HEK293 (cell line): Measurements from ENCODE around the gene FTO.

Source experiments
- CTCF ChIA-PET: fragments of 350-600 bp; formaldehyde crosslinking; extraction: SDS; loops from one replicate; lab custom pipeline; 2021; ENCODE audit warnings: antibody characterized with exemption; lab: Yijun Ruan, JAX
- POLR2A ChIA-PET: fragments of 300-600 bp; formaldehyde crosslinking; extraction: SDS; loops from one replicate; lab custom pipeline; 2020; ENCODE audit warnings: antibody characterized with exemption, inconsistent platforms; lab: Yijun Ruan, JAX
- H3K27ac ChIP-seq: fragments of 200-500 bp; sonication (Bioruptor generic); 2 replicates; pipeline ENCODE4 v1.5.1; 2014; ENCODE audit warnings: low read depth, low read length, control low read depth, inconsistent platforms; ENCODE audit errors: extremely low read depth
- H3K36me3 ChIP-seq, 2 experiments: fragments of 200-500 bp in 1 of 2; sonication (Bioruptor generic) in 1 of 2; 1 replicate in 1 of 2; 2 replicates in 1 of 2; pipeline ENCODE4 v1.5.1; 2014 to 2017; ENCODE audit warnings: inconsistent platforms in 2 of 2, low read length in 2 of 2; ENCODE audit not compliant: control insufficient read depth in 2 of 2, insufficient read depth in 1 of 2
- H3K4me1 ChIP-seq: fragments of 200-500 bp; sonication (Bioruptor generic); 2 replicates; pipeline ENCODE4 v1.5.1; 2014; ENCODE audit warnings: mild to moderate bottlenecking, low read length, inconsistent platforms; ENCODE audit not compliant: control insufficient read depth, insufficient read depth
- H3K4me3 ChIP-seq: 2 replicates; pipeline ENCODE4 v1.5.1; 2011; ENCODE audit warnings: low read depth, mild to moderate bottlenecking, control low read depth, low read length, moderate library complexity
- H3K9me3 ChIP-seq: fragments of 200-500 bp; sonication (Bioruptor generic); 2 replicates; pipeline ENCODE4 v1.5.1; 2014; ENCODE audit warnings: low read depth, low read length, inconsistent platforms; ENCODE audit not compliant: control insufficient read depth, insufficient read depth
- GFI1B ChIP-seq: fragments of 450-650 bp; formaldehyde crosslinking; IDR thresholded peaks from 2 replicates; pipeline ENCODE4 v1.5.1; 2016; ENCODE audit warnings: missing biosample characterization, missing genetic modification characterization
- KLF17 ChIP-seq: fragments of 450-650 bp; formaldehyde crosslinking; IDR thresholded peaks from 2 replicates; pipeline ENCODE4 v1.5.1; 2016; ENCODE audit warnings: missing biosample characterization, missing genetic modification characterization
- KLF9 ChIP-seq: fragments of 450-650 bp; formaldehyde crosslinking; IDR thresholded peaks from 2 replicates; pipeline ENCODE4 v1.5.1; 2016; ENCODE audit warnings: missing biosample characterization, missing genetic modification characterization, low read depth
- MYNN ChIP-seq: fragments of 450-650 bp; formaldehyde crosslinking; IDR thresholded peaks from 2 replicates; pipeline ENCODE4 v1.5.1; 2016; ENCODE audit warnings: missing biosample characterization, missing genetic modification characterization, borderline replicate concordance
- YY2 ChIP-seq: fragments of 450-650 bp; formaldehyde crosslinking; IDR thresholded peaks from 2 replicates; pipeline ENCODE4 v1.5.1; 2016; ENCODE audit warnings: missing biosample characterization, missing genetic modification characterization
- ZBTB1 ChIP-seq: fragments of 450-650 bp; formaldehyde crosslinking; IDR thresholded peaks from 2 replicates; pipeline ENCODE4 v1.5.1; 2016; ENCODE audit warnings: missing biosample characterization, missing genetic modification characterization
- ZBTB11 ChIP-seq: fragments of 450-650 bp; formaldehyde crosslinking; conservative IDR thresholded peaks from 2 replicates; pipeline ENCODE4 v1.5.1; 2016; ENCODE audit warnings: low read depth, missing biosample characterization, missing genetic modification characterization
- ZBTB6 ChIP-seq: fragments of 450-650 bp; formaldehyde crosslinking; IDR thresholded peaks from 2 replicates; pipeline ENCODE4 v1.5.1; 2017; ENCODE audit warnings: missing biosample characterization, missing genetic modification characterization
- ZNF146 ChIP-seq: fragments of 450-650 bp; formaldehyde crosslinking; IDR thresholded peaks from 2 replicates; pipeline ENCODE4 v1.5.1; 2016; ENCODE audit warnings: missing biosample characterization, missing genetic modification characterization
- ZNF148 ChIP-seq: fragments of 450-650 bp; formaldehyde crosslinking; IDR thresholded peaks from 2 replicates; pipeline ENCODE4 v1.5.0; 2017; ENCODE audit warnings: missing biosample characterization, missing genetic modification characterization, borderline replicate concordance
- ZNF223 ChIP-seq: fragments of 450-650 bp; formaldehyde crosslinking; IDR thresholded peaks from 2 replicates; pipeline ENCODE4 v1.5.1; 2016; ENCODE audit warnings: missing biosample characterization, missing genetic modification characterization
- ZNF24 ChIP-seq: fragments of 450-650 bp; formaldehyde crosslinking; IDR thresholded peaks from 2 replicates; pipeline ENCODE4 v1.5.1; 2016; ENCODE audit warnings: missing biosample characterization, missing genetic modification characterization
- ZNF629 ChIP-seq: fragments of 450-650 bp; formaldehyde crosslinking; IDR thresholded peaks from 2 replicates; pipeline ENCODE4 v1.5.1; 2017; ENCODE audit warnings: missing biosample characterization, missing genetic modification characterization
- ZNF645 ChIP-seq: fragments of 450-650 bp; formaldehyde crosslinking; IDR thresholded peaks from 2 replicates; pipeline ENCODE4; 2016; ENCODE audit warnings: missing biosample characterization, missing genetic modification characterization
- ZNF658 ChIP-seq: fragments of 450-650 bp; formaldehyde crosslinking; IDR thresholded peaks from 2 replicates; pipeline ENCODE4; 2016; ENCODE audit warnings: missing biosample characterization, missing genetic modification characterization
- ZNF664 ChIP-seq: fragments of 450-650 bp; formaldehyde crosslinking; IDR thresholded peaks from 2 replicates; pipeline ENCODE4 v1.5.1; 2016; ENCODE audit warnings: missing biosample characterization, missing genetic modification characterization
- ZNF747 ChIP-seq: fragments of 450-650 bp; formaldehyde crosslinking; IDR thresholded peaks from 2 replicates; pipeline ENCODE4 v1.5.1; 2016; ENCODE audit warnings: missing biosample characterization, missing genetic modification characterization
- ZNF785 ChIP-seq: fragments of 450-650 bp; formaldehyde crosslinking; IDR thresholded peaks from 2 replicates; pipeline ENCODE4 v1.5.1; 2016; ENCODE audit warnings: missing biosample characterization, missing genetic modification characterization
- ZNF792 ChIP-seq: fragments of 450-650 bp; formaldehyde crosslinking; IDR thresholded peaks from 2 replicates; pipeline ENCODE4 v1.5.1; 2016; ENCODE audit warnings: missing biosample characterization, missing genetic modification characterization
- ZSCAN23 ChIP-seq: fragments of 450-650 bp; formaldehyde crosslinking; IDR thresholded peaks from 2 replicates; pipeline ENCODE4 v1.5.1; 2016; ENCODE audit warnings: missing biosample characterization, missing genetic modification characterization

Gene FTO

GRCh38 chr16:53876811-53877210, 172.9 kb downstream of the FTO start:
- peaks cover 3 to 20% of the 10 kb centered on the region in 2 experiments; a peak in 2 of 3 replicates for H3K36me3 ChIP-seq
- H3K9me3 ChIP-seq, result no peaks in the 10 kb centered on the region
- no peak for TF ChIP-seq ZNF148 (tag by site-specific recombination)
- no peak overlapping the region for H3K27ac ChIP-seq
- H3K4me3 ChIP-seq, result no peak overlapping the region
- ChIA-PET POLR2A (no interaction called here), CTCF (interaction anchor here (0.6 to 1.2 kb wide), 2 partner anchors 15 to 1009 kb away, joined by 3 read pairs; no protein-coding TSS in a partner anchor)
- H3K4me1 ChIP-seq, result no peaks in the 10 kb centered on the region

- H3K9me3 ChIP-seq, result no peaks in the 10 kb centered on the region
- CTCF ChIA-PET, result interaction anchor here (0.6 kb wide), 1 partner anchor 1244 kb away, joined by 3 read pairs; no protein-coding TSS in a partner anchor
- H3K27ac ChIP-seq, result no peak overlapping the region
- H3K4me3 ChIP-seq, result no peak overlapping the region
- POLR2A ChIA-PET, result no interaction called here
- H3K4me1 ChIP-seq, result no peaks in the 10 kb centered on the region
- H3K36me3 ChIP-seq, result peaks cover 3 to 20% of the 10 kb centered on the region in 2 experiments; a peak in 2 of 3 replicates
- TF ChIP-seq ZNF629 (tag by site-specific recombination) (no peak), MYNN (tag by site-specific recombination) (no peak), ZNF664 (tag by site-specific recombination) (no peak), ZSCAN23 (tag by site-specific recombination) (no peak), ZNF24 (no peak), ZNF645 (no peak), ZNF747 (tag by site-specific recombination) (no peak), ZBTB1 (tag by site-specific recombination) (no peak), ZNF792 (tag by site-specific recombination) (no peak), ZNF785 (no peak), ZNF658 (tag by site-specific recombination) (no peak), YY2 (no peak), ZBTB11 (tag by site-specific recombination) (no peak), ZNF223 (tag by site-specific recombination) (no peak), ZNF146 (tag by site-specific recombination) (no peak), GFI1B (tag by site-specific recombination) (no peak), KLF9 (no peak), ZBTB6 (tag by site-specific recombination) (no peak), KLF17 (tag by site-specific recombination) (no peak)
Measured at GRCh38 chr16:53878216-53878615, 174.3 kb downstream of the FTO start.
